ENCODE measurements around the gene P3H2.

The P3H2 gene

DNA sequence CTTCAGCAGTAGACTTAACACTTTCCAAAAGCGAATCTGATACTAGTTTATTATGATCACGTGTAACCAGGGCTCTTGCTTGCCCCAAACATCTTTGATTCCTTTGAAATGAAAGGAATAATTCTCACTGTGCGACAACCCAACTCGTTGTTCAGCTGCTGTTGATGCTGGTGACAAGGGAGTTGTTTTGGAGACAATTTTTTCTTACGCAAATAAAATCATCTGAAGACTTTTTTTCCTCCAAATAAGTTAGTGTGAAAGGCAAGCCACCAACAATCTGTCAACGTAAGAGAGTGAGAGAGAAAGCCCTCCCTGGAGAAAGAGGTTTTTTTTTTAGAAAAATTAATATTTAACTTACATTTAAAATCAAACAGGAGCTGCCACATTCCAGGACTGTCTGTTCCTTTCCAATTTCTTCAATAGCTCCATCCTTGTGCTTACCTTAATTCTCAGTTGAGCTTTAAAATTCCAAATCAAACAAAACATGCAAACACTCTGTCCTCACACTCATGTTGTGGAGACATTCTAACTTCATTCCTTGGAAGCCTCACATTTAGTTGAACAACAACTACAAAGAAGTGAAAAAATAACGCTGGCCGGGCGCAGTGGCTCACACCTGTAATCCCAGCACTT, 4.9 kb upstream of the P3H2 start:
- FAIRE-seq: no peak

DNA sequence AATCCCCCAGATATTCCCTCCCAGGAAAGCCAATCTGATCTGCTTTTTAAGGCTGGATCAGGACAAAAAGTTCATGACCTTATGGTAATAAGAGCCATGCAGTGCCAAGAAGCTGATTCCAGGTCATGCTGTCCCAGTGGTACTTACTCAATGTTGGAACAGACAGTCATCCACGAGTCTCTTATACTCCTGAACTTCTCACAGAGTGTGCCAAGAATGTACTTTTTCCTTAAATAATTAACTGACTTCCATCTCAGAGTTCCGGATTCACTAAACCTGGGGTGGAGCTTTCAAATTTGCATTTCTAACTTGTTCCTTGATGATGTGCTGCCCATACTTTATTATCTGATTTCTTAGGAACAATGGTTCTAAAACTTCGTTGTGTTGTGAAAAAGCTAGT, 3.4 kb upstream of the P3H2 start:
- FAIRE-seq: no peak

DNA sequence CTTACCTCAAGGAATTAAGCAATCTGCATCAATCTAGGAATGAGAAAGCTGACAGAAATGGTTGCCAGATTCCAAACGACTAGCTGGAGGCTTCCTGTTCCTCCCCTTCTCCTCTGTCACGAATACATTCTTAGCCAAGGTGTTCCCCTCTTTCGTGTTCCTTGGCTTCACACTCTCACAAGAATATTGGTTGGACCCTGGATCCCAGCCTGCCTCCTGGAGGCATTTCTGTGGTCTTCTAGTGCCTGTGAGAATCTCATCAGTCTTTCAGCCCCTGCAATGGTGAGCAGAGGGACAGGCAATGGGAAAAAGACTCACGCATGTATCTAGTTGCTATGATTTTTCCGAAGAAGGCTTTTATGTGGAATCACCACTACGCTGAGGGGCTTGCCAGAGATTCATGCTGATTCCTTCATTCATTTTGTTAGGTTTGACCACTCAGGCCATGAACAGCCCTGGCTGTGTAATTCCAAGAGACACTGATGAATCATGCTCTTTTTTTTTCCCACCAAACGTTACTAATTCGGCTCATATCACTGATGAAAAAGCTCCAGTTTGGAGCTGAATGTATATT, 1.6 kb upstream of the P3H2 start:
- FAIRE-seq: no peak

DNA sequence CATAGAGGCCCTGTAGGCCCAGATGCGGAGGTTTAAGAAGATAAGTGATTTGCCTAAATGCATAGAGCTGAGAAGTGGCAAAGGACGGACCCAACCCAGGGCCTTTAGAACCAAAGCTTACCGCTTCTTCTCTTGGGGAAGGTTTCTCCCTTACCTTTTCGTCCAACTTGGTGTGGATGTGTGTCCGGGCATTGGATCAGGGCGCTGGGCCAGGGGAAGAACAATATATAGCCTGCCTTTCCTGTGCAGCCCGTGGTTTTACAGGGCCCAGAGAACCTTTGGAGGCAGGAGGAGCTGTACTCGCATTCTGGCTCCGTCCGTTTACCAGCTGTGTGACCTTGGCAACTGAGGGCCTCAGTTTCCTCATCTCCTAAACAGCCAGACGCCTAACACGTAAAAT, 686 bp upstream of the P3H2 start:
- no peak for FAIRE-seq

DNA sequence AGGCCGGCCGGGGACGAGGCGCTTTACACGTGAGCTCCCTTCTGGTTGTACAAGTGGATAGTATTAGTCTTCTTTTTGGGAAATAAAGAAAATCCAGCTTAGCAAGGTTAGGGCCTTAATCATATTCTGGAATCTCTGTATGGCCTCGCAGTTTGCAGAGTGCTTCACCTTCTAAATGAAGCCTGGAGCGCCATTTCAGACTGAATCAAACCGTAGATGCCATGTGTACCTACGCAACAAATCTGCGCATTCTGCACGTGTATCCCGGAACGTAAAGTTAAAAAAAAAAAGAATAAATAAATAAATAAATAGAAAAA, 322 bp upstream of the P3H2 start:
- FAIRE-seq: no peak

DNA sequence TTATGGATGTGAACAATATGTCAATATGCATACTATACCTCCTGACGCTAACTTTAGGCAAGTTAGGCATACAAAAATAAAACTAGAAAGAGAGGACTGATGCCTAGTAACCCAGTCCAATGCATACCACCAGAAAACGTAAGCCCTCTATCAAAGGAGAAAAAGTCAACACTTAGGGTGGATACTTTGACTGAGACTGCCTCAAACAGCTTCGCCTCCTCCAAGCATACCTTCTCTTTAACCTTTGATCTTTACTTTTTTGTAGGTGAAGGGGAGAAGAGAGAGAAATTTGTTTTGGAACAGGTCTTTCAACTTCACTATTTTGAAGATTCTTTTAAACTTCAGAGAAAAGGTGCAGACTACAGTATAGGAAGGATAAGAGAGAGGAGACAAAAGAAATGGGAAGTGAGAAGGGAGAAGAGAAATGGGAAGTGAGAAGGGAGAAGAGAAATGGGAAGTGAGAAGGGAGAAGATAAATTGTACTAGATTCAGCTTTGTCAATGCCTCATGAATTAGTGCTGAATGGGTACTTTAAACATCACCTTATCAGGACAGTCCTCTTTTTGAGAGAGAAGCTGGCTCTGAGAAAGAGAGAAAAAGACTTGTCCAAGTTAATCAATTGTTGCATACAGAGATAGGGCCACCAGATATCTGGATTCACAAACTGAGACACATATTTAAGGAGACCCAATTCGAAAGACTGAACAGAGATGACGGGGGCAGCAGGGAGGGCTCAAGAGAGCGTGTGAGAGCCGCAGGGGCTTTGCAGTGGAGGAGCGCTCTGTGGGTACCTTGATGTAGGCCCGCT, 1.0 kb downstream of the P3H2 start:
- no peak for FAIRE-seq

DNA sequence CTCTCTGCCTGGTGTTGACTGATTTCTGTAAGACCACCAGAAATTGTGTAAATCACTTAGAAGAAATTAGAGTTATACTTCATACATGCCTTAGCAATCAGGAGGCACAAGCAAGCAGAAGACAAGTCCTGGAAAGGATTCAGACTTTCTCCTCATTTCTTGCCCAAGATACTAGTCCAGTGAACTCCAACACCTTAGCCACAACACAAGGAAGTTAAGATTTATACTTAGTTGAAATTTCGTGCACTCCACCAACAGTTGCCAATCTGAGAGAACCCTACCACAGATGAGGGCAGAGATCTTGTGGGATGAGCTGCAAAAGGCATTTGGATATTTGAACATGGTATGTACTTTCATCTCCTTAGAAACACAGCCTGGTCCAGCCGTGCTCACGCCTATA, 2.3 kb downstream of the P3H2 start:
- FAIRE-seq: no peak

DNA sequence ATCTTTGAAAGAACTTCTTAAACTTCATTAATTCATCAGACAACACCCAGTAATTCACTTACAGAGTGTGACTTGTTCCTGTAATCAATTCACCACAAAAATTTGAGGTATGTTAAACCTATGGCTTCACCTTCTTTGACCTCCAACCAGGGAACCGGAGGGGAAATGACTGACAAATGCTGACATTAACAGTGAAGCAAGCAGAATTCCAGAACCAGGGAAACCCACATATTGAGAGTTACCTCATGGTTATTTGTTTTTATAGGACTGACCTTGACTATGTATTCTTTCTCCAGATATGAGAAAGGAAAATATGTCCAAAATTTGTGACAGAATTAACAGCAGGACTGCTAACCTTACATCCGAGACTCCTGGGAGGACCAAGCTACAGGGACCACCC, 2.7 kb downstream of the P3H2 start:
- FAIRE-seq: no peak

DNA sequence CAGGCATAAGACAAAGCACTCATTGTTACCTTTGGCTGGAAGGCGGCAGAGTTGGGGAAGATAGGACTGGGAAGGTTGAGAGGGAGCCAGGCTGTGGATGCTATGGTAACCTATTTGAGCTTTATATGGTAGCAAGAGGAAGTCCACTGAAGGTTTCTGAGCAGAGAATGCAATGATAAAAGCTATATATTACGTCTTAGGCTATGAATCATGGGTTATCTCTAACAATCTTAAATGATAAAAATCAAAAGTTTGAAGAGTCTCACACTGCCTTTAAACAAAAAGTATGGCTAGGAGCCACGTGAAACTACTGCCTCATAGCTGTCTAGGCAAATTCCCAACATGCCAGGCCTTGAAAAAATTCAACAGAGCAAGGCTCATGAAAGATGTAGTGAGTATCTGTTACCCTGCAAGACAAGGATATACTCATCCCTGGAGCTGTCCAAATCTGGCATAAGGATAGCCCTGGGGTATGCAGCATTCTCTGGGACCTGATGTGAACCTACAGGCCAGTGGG, 4.1 kb downstream of the P3H2 start:
- FAIRE-seq: no peak

DNA sequence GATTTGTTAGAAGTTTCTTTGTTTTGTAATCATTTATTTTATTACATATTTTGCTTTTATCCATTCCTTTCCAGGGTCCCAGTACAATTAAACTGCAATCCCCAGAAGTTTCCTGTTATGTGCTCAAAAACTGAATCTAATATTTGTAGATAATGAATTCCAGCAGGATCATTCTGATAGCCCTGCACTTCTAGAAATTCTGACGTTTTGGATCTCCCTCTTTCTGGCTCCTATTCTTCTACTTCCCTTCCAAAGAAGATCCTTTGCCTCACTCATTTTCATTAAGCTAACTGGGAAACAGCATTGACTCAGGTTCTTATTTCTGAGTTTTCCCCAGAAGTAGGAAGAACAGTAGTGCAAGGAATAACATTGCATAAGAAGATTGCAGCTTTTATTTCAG, 9.9 kb downstream of the P3H2 start:
- FAIRE-seq: no peak

DNA sequence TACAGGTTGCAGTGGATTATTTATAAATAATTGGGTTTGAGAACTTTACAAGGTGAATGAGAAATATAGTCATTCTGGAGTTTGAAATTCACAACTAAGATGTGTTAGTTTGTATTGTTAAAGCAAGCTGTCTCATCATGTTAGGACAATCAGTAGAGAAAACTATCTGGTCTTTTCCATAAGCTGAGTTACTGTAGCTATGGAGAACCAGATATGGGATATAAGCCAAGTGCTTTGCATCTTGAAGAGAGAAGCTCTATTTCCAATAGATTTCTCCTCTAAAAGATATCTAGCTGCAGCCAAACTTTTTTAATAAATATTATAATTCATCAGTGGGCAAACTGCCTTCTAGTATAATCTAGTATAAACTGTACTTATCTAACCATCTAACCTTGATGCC, 11.3 kb downstream of the P3H2 start:
- FAIRE-seq: no peak

DNA sequence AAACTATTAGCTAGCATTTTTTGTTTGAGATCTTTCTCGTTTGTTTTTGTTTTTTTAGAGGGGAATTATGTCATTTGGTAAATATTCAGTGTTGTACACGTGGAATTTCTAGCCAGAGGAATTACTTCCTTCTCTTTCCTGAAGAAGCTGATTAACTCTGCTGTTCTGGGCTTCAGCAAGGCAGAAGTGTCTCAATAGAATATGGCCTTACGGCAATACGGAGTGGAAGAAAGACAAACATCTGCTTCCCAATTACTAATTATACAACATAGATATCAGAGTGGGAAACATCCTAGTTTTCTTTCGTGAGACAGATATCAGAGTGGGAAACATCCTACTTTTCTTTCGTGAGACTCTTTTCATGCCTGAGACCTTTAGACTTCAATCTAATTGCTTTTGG, 11.9 kb downstream of the P3H2 start:
- no peak for FAIRE-seq

DNA sequence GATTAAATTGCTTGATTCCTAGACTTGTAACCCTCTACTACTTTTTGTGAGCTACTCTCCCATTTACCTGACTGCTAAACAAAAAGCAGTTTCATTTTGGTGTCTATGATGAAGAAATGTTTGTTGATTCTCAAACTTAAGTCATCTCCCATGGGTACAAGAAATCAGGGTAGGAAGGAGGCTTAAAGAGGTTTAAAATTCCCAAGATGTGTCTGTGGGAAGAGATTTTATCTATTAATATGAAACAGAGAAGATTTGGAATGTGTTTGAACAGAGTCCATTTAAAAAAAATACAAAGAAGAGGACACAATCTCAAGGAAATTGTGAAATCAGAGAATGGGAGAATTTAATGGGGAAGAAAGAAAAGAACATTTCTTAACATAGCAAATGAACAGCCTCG, 14.8 kb downstream of the P3H2 start:
- no peak for FAIRE-seq

DNA sequence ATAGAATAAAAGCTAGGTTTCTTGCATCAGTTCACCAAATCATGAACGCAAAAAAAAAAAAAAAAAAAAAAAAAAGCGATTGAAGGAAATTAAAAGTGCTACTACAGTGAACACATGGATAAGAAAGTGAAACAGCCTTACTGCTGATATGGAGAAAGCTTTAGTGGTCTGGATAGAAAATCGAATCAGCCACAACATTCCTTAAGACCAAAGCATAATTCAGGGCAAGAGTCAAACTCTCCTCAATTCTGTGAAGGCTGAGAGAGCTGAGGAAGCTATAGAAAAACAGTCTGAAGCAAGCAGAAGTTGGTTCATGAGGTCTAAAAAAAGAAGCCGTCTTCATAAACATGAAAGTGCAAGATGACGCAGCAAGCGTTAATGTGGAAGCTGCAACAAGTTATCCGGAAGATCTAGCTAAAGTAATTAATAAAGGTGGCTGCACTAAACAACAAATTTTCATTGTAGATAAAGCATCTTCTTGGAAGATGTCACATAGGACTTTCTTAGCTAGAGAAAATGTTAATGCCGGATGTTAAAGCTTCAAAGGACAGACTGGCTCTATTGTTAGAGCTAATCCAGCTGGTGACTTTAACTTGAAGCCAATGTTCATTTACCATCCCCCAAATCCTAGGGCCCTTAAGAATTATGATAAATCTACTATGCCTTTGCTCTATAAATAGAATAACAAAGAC, 19.2 kb downstream of the P3H2 start:
- FAIRE-seq: no peak

DNA sequence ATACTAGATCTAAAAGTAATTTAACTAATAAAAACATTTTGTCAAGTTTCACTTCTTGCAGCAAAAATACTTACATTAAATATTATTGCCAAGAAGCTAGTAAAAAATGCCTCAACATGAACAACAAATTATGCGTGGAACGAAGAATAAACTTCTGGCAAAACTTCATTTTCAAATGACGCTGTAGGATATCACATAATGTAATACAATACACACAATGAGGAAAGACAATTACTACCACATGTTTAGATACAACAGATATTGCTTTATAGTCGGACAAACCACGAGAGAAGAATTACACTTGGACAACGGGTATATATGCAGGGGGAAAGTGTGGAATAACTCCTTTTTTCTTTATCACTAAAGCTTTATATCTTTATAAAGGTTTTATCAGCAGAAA, 21.6 kb downstream of the P3H2 start:
- no peak for FAIRE-seq

DNA sequence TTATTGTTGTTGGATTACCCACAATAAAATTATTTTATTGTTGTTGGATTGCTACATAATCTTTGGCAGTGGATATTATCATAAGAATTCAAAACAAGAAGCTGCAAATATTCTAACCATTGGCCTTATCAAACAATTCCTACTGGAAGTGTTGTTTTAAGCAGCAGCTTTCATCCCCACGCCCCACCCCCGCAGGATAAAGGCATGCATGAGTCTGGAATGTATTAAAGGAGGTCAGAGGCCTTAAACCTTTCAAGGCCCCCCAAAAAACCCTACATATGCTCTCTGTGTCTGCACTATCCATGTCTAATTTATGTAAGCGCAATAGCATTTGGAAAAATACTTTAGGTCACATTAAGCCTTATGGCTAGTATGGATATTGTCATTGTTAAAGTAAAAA, 23.1 kb downstream of the P3H2 start:
- FAIRE-seq: no peak

DNA sequence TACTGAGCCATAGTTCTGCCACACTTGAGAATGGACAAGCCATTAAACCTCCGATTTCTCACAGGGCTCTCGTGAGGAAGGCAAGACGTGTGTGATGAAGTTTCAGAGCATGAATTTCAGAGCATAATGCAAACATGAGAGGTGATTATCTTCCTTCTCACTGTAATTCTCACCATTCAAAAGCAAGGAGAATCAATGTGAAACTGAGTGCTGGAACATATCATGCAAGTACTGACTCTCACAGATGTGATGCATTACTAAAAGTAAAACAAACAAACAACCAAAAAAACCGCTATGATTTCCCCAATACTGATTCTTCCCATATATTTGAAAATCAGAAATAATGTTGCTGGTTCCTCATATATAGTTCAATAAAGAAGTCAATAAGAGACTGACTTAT, 23.7 kb downstream of the P3H2 start:
- no peak for FAIRE-seq

DNA sequence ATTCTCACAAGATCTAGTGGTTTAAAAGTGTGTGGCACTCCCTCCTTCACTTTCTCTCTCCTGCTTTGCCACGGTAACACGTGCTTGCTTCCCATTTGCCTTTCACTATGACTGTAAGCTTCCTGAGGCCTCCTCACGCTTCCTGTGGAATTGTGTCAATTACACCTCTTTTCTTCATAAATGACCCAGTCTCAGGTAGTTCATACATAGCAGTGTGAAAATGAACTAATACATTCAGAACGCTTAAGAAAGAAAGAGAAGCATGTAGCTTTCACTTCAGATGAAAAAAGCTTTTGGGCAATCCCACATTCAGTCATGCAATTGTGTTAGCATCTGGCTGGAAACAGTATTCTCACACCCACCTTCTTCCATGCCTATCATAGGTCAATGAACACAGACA, 24.4 kb downstream of the P3H2 start:
- no peak for FAIRE-seq

DNA sequence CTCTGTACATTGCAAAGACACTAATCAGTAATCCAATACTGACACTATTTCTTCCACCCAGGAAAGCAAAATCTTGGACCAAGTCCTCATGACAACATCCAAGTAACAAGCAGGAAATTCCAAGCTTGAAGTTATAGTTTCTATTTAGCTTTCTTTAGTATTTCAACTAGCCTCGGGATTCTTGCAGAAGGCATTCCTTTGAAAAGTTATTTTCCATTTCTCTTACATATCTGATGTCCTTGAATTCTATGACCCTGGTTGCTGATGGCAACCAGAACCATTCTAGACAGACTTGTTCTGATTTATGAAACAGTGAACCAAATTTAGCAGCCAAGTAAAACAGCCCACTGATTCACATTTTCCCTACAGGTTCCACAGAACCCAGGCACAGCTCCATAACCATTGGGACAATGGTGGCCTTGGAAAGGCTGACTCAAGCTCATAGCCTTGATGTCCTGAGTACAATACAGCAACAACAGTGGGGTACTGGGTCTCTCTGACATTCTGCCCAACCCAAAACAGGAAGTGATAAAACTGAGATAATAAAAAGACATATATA, 26.5 kb downstream of the P3H2 start:
- FAIRE-seq: no peak

DNA sequence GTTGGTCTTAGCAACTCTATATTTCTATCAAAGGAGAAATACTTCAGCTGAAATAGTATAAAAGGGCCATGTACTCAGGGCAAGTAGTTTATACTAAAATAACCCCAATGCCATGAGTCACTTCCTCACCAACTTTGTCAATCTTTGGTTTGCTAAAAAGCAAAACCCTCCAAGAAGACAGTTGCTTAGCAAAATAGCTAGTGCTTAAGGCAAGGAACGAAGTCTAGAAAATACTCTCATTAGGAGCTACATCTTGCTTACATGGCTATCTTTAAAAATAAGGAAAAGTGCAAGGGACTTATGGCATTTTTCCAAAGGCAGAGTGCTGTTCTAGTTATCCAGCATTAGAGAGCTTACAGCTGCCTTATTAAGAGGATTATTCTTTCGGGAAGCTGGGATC, 28.4 kb downstream of the P3H2 start:
- FAIRE-seq: no peak

DNA sequence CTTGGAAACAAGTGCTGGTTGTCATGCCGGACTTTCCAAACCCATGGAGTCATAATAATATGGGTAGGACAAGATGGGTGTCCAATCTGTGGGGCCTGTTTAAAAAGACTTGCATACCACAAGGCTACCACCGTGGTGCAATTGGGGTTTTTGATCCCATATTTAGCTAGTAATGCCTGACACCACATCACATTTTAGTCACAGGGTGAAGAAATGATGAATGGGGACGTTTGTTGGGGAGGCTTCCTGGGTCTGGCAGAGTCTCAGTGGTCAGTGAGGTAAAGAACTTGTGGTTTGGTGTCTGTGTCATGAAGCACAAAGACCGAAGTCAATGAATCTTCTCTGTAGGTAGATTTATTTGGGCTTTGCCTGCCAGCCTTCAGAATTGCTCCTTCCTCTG, 31.0 kb downstream of the P3H2 start:
- no peak for FAIRE-seq

DNA sequence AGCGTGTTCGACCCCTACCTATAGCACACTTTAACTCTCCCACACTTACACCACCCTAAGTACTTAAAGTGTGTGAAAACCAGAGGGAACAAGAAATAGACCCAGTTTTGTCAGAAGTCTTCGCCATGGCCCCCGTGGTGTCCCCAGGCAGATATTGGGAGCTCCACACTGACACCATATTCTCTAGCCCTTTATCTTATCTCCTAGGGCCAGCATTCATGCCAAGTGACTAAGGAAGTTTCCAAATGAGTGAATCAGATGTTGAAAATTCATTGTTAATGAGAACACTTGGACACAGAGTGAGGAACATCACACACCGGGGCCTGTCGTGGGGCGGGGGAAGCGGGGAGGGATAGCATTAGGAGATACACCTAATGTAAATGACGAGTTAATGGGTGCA, 31.8 kb downstream of the P3H2 start:
- FAIRE-seq: no peak

DNA sequence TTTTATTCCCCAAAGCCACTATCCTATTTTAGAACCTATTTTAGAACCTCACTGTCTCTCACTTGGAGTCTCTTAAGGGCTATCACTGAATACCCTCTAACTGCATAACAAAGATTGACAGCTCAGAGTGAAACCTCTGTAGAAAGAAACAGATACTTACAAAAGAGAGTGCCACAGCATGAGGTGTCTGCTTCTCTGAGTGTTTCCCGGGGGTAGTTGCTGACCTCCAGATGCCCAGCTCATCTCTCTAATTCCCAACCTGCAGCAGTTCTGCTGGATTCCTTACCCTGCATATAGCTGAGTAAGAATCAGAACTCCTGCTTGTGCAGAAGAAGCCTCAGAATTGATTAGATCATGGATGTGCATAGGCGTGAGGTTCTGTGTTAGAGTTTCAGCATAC, 34.5 kb downstream of the P3H2 start:
- FAIRE-seq: no peak

DNA sequence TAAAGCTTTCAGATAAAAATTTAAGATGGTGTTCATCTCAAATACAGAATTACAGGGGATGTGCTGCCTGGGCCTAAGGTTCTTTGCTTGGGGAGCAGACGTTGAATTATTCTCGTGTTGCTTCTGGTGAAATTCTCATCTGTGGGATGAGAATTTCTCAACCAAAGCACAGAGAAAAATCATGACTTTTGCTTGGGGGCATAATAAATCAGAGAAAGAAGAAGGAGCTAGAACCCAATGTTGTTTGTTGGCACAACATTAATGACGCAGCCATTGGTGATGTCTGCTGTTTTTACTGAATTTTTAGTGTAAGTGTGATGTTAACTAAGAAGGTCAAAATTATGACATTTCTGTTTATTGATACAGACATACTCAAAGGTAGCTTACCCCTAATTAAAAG, 35.7 kb downstream of the P3H2 start:
- no peak for FAIRE-seq

All from TTC549 (cell line).